Nephron (organoid): ENCODE results near the gene NPTX1.

ENCODE experiments used
- H3K27ac Mint-ChIP-seq, 3 experiments: 2 replicates each; pipeline ENCODE4 v1.8.0; 2020; ENCODE audit warnings: mixed read lengths in 3 of 3, mild to moderate bottlenecking in 2 of 3, moderate library complexity in 1 of 3
- H3K27me3 Mint-ChIP-seq: 2 replicates; pipeline ENCODE4 v1.8.0; 2021; ENCODE audit warnings: low read depth, mild to moderate bottlenecking, moderate library complexity, mixed read lengths
- H3K36me3 Mint-ChIP-seq: 2 replicates; pipeline ENCODE4 v1.8.0; 2020; ENCODE audit warnings: low read depth, mixed read lengths
- H3K4me1 Mint-ChIP-seq: 2 replicates; pipeline ENCODE4 v1.8.0; 2020; ENCODE audit warnings: mixed read lengths
- H3K4me3 Mint-ChIP-seq, 3 experiments: 2 replicates each; pipeline ENCODE4 v1.8.0; 2020; ENCODE audit warnings: mild to moderate bottlenecking in 3 of 3, mixed read lengths in 3 of 3, moderate library complexity in 2 of 3
- H3K9me3 Mint-ChIP-seq: 2 replicates; pipeline ENCODE4 v1.8.0; 2020; ENCODE audit warnings: mixed read lengths
- CTCF ChIP-seq, 3 experiments: fragments of 200-600 bp; sonication (generic); IDR thresholded peaks; one replicate each; pipeline ENCODE4 v1.5.0; 2021; ENCODE audit warnings: antibody characterized with exemption in 3 of 3; ENCODE audit not compliant: unreplicated experiment in 3 of 3

The NPTX1 gene

GRCh38 chr17:80494547-80494946, 18.1 kb upstream of the NPTX1 start:
- H3K4me3 Mint-ChIP-seq: no peak overlapping the region
- H3K4me1 Mint-ChIP-seq: peaks cover 21% of the 10 kb centered on the region
- peaks cover 59% of the 10 kb centered on the region for H3K27me3 Mint-ChIP-seq
- no peak overlapping the region for H3K27ac Mint-ChIP-seq
- no peaks in the 10 kb centered on the region for H3K9me3 Mint-ChIP-seq
- no peaks in the 10 kb centered on the region for H3K36me3 Mint-ChIP-seq
- TF ChIP-seq CTCF (IDR thresholded peaks at IDR 0.05; ENCODE audit: unreplicated experiment in 3 of 3): no peak

- no peak for TF ChIP-seq CTCF (IDR thresholded peaks at IDR 0.05; ENCODE audit: unreplicated experiment in 3 of 3)
- Mint-ChIP-seq H3K9me3 (no peaks in the 10 kb centered on the region), H3K36me3 (no peaks in the 10 kb centered on the region), H3K4me3 (peak overlapping the region in 1 of 3 experiments; percentile 5), H3K27ac (no peak overlapping the region), H3K27me3 (peaks cover 62% of the 10 kb centered on the region), H3K4me1 (peaks cover 10% of the 10 kb centered on the region)
Observed at GRCh38 chr17:80492343-80493136, 16.1 kb upstream of the NPTX1 start.

GRCh38 chr17:80491478-80492342, 15.3 kb upstream of the NPTX1 start:
- Mint-ChIP-seq H3K27ac (peak overlapping the region in 2 of 3 experiments; percentile 18 to 37), H3K27me3 (peaks cover 61% of the 10 kb centered on the region), H3K9me3 (no peaks in the 10 kb centered on the region), H3K4me3 (no peak overlapping the region), H3K36me3 (no peaks in the 10 kb centered on the region), H3K4me1 (peaks cover 10% of the 10 kb centered on the region)
- no peak for TF ChIP-seq CTCF (IDR thresholded peaks at IDR 0.05; ENCODE audit: unreplicated experiment in 3 of 3)

GRCh38 chr17:80487511-80487910, 11.1 kb upstream of the NPTX1 start:
- no peak overlapping the region for H3K4me3 Mint-ChIP-seq
- peaks cover 60% of the 10 kb centered on the region for H3K27me3 Mint-ChIP-seq
- no peaks in the 10 kb centered on the region for H3K36me3 Mint-ChIP-seq
- H3K9me3 Mint-ChIP-seq: no peaks in the 10 kb centered on the region
- peaks cover 5% of the 10 kb centered on the region for H3K4me1 Mint-ChIP-seq
- no peak overlapping the region for H3K27ac Mint-ChIP-seq
- TF ChIP-seq CTCF (IDR thresholded peaks at IDR 0.05; ENCODE audit: unreplicated experiment in 3 of 3): no peak

- Mint-ChIP-seq H3K27ac (no peak overlapping the region), H3K9me3 (no peaks in the 10 kb centered on the region), H3K27me3 (peaks cover 65% of the 10 kb centered on the region), H3K4me3 (no peak overlapping the region), H3K4me1 (peaks cover 4% of the 10 kb centered on the region), H3K36me3 (no peaks in the 10 kb centered on the region)
- TF ChIP-seq CTCF (IDR thresholded peaks at IDR 0.05; ENCODE audit: unreplicated experiment in 3 of 3): no peak
Observed at GRCh38 chr17:80486692-80487091, 10.3 kb upstream of the NPTX1 start.
